K562 (cell line): ENCODE data around the gene SLC26A1. TPM values are rescaled to one million over a fixed set of nuclear protein-coding genes. Genes with fewer than 3 reads are reported as not detected.

Source experiments
- BCOR ChIP-seq: fragments of 450-650 bp; IDR thresholded peaks from 2 replicates; pipeline ENCODE4 v1.6.1; 2016
- BRD4 ChIP-seq: fragments of 200-600 bp; sonication (generic); IDR thresholded peaks from 2 replicates; pipeline ENCODE4 v1.6.1; 2017; ENCODE audit warnings: inconsistent platforms
- BRD9 ChIP-seq: fragments of 450-650 bp; IDR thresholded peaks from 2 replicates; pipeline ENCODE4 v1.6.1; 2018; ENCODE audit warnings: low read depth; ENCODE audit not compliant: partially characterized antibody
- DNMT1 ChIP-seq: fragments of 450-650 bp; IDR thresholded peaks from 2 replicates; pipeline ENCODE4 v1.6.1; 2016; ENCODE audit warnings: antibody characterized with exemption, mild to moderate bottlenecking
- GATAD2A ChIP-seq: fragments of 450-650 bp; IDR thresholded peaks from 2 replicates; pipeline ENCODE4 v1.6.1; 2017
- MXI1 ChIP-seq: IDR thresholded peaks from 2 replicates; pipeline ENCODE4 v1.6.1; 2011; ENCODE audit warnings: low read depth, mild to moderate bottlenecking, improper control_type of control experiment, low read length
- PHTF2 ChIP-seq: fragments of 250-450 bp; sonication (Bioruptor Pico); IDR thresholded peaks from 2 replicates; pipeline ENCODE4 v1.5.0; 2021; ENCODE audit warnings: mild to moderate bottlenecking
- POLR3A ChIP-seq: IDR thresholded peaks from 2 replicates; pipeline ENCODE4 v1.6.1; 2011; ENCODE audit warnings: borderline replicate concordance, mild to moderate bottlenecking, moderate library complexity; ENCODE audit not compliant: insufficient read length, insufficient read depth; ENCODE audit errors: extremely low read depth
- TAF1 ChIP-seq: IDR thresholded peaks from 2 replicates; pipeline ENCODE4 v1.6.1; 2011; ENCODE audit warnings: mild to moderate bottlenecking, low read length, moderate library complexity; ENCODE audit not compliant: insufficient read depth, control insufficient read depth, severe bottlenecking; ENCODE audit errors: extremely low read depth
- TBP ChIP-seq: optimal IDR thresholded peaks from 2 replicates; pipeline ENCODE3; 2011; ENCODE audit warnings: low read depth, low read length, improper control_type of control experiment
- ZBTB1 ChIP-seq: sonication (generic); formaldehyde crosslinking; IDR thresholded peaks from 2 replicates; pipeline ENCODE4 v1.8.1; 2023; ENCODE audit warnings: missing genetic modification reagents, low read depth, mild to moderate bottlenecking, borderline replicate concordance
- ZC3H4 ChIP-seq: sonication (generic); formaldehyde crosslinking; IDR thresholded peaks from 2 replicates; pipeline ENCODE4 v1.9.0; 2021; ENCODE audit warnings: missing genetic modification reagents, borderline replicate concordance
- ZC3H8 ChIP-seq: fragments of 450-650 bp; IDR thresholded peaks from 2 replicates; pipeline ENCODE4 v1.6.1; 2017
- polyA plus RNA-seq, 8 experiments: library from polyadenylated mRNA; depleted of rRNA in 4 of 8; stranded (reverse) in 5 of 8; unstranded in 3 of 8; fragments of >200 nt; fragmentation: Nextera tagmentation in 2 of 8; fragmentation: Illumina TruSeq in 1 of 8; extraction: Ambion mirVana in 2 of 8; extraction: Trizol in 1 of 8; gene quantifications; 2 replicates each; pipeline versions ENCODE4 v1.2.1 to v1.2.3, GENCODE V29; 2011 to 2014; ENCODE audit warnings: inconsistent platforms in 1 of 8, missing spikeins in 1 of 8
- total RNA-seq, 7 experiments: library from RNA; depleted of rRNA in 6 of 7; stranded (reverse); fragments of >200 nt in 6 of 7; fragmentation: Illumina TruSeq in 2 of 7; extraction: Trizol in 2 of 7; gene quantifications; 2 replicates each; pipeline versions ENCODE4 v1.2.1 to v1.2.3, GENCODE V29; 2011 to 2021; ENCODE audit warnings: low replicate concordance in 1 of 7
- TF ChIP-seq, protein P1 (sequence below): sonication (generic); formaldehyde crosslinking; IDR thresholded peaks from 2 replicates; pipeline ENCODE4 v1.8.0; 2022; ENCODE audit warnings: mild to moderate bottlenecking, missing genetic modification reagents, borderline replicate concordance
- TF ChIP-seq, protein P2 (sequence below), 2 experiments: fragments of 450-650 bp; IDR thresholded peaks; 2 replicates each; pipeline ENCODE4 v1.6.1; 2016
- TF ChIP-seq, protein P3 (sequence below): IDR thresholded peaks from 3 replicates; pipeline ENCODE4 v1.6.1; 2011; ENCODE audit warnings: borderline replicate concordance, mild to moderate bottlenecking; ENCODE audit not compliant: insufficient read length, insufficient read depth
- TF ChIP-seq, protein P4 (sequence below): fragments of 250-450 bp; sonication (Bioruptor Pico); IDR thresholded peaks from 2 replicates; pipeline ENCODE4 v1.5.0; 2021; ENCODE audit warnings: mild to moderate bottlenecking, moderate library complexity
- TF ChIP-seq, protein P5 (sequence below): fragments of 450-650 bp; formaldehyde crosslinking; IDR thresholded peaks from 2 replicates; pipeline ENCODE4 v1.4.0; 2020; ENCODE audit warnings: mild to moderate bottlenecking, moderate library complexity

Gene SLC26A1
- total and polyA plus RNA-seq, 9 of the 15 experiments (the other 6 are each of a cell fraction or from before 2014, with no cell fraction given), result 0.11 to 4.2 (median 0.95) TPM

DNA sequence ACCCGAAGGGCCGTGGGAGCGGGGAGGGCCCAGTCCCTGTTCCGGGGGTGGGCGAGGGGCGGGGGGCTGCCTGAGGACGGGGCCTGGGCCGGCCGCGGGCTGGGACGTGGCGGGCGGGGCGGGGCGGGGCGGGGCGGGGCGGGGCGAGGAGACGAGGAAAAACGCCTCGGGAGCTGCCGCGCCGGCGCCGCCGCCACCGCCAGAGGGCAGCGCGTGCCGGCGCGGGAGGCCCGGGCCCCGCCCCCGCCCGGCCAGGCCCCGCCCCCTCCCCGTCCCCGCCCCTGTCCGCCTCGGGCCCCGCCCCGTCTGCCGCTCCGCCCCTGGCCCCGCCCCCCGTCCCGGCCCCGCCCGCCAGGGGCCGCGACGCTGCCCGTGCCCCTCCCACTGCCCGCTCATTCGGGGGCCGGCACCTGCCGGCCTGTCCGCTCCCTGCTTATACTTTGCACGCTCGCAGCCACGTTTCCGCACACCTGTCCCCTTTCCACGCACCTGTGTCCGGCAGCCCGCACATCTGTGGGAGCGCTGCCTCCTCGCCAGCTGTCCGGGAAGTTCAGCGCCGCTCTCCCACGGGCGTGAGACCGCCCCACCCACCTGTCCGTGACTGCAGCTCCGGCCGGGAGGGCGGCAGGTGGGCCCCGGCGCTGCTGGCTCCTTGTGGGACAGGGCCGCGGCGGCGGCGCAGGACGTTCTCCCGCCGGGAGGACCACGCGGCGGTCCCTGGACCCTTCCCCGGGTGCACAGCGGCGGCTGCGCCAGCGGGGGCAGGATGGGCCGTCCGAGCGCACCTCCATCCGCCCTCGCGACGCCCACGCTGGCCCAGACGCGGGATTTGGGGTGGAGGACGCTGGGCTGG, 16.6 kb upstream of the SLC26A1 start (continued):
- TF ChIP-seq MXI1 (no peak), TBP (no peak), ZBTB1 (CRISPR knock-in tag) (peak; percentile 36; the same call in 1 of the 2 replicates), PHTF2 (CRISPR knock-in tag) (no peak), POLR3A (no peak), BRD9 (no peak), DNMT1 (no peak), ZC3H8 (no peak), BCOR (no peak), ZC3H4 (CRISPR knock-in tag) (no peak), BRD4 (no peak), TAF1 (no peak), GATAD2A (no peak)
- TF ChIP-seq, protein P1, sequence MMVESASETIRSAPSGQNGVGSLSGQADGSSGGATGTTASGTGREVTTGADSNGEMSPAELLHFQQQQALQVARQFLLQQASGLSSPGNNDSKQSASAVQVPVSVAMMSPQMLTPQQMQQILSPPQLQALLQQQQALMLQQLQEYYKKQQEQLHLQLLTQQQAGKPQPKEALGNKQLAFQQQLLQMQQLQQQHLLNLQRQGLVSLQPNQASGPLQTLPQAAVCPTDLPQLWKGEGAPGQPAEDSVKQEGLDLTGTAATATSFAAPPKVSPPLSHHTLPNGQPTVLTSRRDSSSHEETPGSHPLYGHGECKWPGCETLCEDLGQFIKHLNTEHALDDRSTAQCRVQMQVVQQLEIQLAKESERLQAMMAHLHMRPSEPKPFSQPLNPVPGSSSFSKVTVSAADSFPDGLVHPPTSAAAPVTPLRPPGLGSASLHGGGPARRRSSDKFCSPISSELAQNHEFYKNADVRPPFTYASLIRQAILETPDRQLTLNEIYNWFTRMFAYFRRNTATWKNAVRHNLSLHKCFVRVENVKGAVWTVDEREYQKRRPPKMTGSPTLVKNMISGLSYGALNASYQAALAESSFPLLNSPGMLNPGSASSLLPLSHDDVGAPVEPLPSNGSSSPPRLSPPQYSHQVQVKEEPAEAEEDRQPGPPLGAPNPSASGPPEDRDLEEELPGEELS (CRISPR knock-in tag), result 0 out of 2 replicates have a peak, but pooled peaks have one; percentile 47
- TF ChIP-seq, protein P2, sequence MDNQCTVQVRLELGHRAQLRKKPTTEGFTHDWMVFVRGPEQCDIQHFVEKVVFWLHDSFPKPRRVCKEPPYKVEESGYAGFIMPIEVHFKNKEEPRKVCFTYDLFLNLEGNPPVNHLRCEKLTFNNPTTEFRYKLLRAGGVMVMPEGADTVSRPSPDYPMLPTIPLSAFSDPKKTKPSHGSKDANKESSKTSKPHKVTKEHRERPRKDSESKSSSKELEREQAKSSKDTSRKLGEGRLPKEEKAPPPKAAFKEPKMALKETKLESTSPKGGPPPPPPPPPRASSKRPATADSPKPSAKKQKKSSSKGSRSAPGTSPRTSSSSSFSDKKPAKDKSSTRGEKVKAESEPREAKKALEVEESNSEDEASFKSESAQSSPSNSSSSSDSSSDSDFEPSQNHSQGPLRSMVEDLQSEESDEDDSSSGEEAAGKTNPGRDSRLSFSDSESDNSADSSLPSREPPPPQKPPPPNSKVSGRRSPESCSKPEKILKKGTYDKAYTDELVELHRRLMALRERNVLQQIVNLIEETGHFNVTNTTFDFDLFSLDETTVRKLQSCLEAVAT (IDR thresholded peaks at IDR 0.05), result no peak
- TF ChIP-seq, protein P3, sequence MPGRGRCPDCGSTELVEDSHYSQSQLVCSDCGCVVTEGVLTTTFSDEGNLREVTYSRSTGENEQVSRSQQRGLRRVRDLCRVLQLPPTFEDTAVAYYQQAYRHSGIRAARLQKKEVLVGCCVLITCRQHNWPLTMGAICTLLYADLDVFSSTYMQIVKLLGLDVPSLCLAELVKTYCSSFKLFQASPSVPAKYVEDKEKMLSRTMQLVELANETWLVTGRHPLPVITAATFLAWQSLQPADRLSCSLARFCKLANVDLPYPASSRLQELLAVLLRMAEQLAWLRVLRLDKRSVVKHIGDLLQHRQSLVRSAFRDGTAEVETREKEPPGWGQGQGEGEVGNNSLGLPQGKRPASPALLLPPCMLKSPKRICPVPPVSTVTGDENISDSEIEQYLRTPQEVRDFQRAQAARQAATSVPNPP, result no peak
- TF ChIP-seq, protein P4, sequence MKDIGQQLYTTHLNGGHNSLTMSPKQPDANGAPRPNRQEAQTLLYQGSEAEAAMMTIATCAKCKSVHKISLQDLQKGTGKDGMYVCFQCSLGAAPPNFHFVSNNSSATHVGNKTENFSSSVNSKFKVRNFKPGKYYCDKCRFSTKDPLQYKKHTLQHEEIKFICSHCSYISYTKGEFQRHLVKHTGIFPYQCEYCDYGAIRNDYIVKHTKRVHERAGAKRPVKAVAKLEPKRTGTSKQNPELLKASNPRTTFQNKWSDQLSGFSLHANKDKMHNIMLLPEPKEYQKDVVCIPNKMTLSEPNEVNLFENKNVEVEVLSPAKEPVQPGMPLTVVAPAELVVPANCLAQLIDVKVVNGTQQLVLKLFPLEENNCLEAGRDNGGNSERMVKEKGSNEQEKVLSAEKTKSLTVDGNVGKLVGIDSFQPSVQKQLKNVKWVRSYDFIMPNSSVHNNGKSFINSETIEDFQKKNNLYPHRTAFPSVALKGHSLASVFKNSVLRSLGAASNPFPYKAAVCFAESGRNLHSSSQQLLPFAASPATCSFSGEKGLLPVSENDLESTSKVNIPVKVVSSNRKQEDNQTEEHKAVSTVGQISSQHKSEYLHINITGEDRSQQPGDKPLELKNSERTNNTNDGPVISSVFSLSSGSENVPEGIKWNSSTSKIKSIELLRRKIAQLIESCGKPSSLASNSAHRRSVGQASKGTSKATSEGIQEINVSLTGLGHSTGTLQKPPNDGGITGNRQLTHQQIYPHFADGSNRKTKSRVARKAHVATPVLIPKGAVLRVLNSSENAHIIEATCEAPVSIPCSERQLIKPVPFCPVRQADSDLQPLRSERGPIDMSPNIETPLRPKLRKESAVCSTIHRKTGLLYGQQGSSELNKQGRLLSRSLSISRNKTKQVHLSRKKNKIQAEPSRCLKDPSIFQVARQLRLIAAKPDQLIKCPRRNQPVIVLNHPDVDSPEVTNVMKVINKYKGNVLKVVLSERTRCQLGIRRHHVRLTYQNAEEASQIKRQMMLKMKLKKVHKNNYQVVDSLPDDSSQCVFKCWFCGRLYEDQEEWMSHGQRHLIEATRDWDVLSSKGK (CRISPR knock-in tag), result no peak
- TF ChIP-seq, protein P5, sequence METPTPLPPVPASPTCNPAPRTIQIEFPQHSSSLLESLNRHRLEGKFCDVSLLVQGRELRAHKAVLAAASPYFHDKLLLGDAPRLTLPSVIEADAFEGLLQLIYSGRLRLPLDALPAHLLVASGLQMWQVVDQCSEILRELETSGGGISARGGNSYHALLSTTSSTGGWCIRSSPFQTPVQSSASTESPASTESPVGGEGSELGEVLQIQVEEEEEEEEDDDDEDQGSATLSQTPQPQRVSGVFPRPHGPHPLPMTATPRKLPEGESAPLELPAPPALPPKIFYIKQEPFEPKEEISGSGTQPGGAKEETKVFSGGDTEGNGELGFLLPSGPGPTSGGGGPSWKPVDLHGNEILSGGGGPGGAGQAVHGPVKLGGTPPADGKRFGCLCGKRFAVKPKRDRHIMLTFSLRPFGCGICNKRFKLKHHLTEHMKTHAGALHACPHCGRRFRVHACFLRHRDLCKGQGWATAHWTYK (CRISPR knock-in tag), result 0 out of 2 replicates have a peak, but pooled peaks have one; percentile 67
